ENCODE results near the gene ALOX15B. TPM values are rescaled to one million over a fixed set of nuclear protein-coding genes. Genes with fewer than 3 reads are reported as not detected.

The ALOX15B gene
- total and polyA plus RNA-seq, 2 of the 13 experiments (the other 11 are each of a cell fraction or from before 2014, with no cell fraction given), result not detected

GRCh38 chr17:8032442-8032841 is 6.4 kb upstream of the ALOX15B start:
- ChIA-PET CTCF (ENCODE audit: low intra/inter-chr PET ratio, low total read pairs) (no interaction called here), POLR2A (interaction anchor here (1.9 kb wide), 1 partner anchor 24 kb away, joined by 6 read pairs; no protein-coding TSS in a partner anchor)
- Histone ChIP-seq H3K4me2 (ENCODE audit: low read depth, low read length) (no peak overlapping the region), H3K4me1 (ENCODE audit: insufficient read depth, low read length) (peaks cover 19% of the 10 kb centered on the region), H3K27ac (ENCODE audit: extremely low read length, insufficient read depth, low read length) (no peak overlapping the region), H4K20me1 (ENCODE audit: insufficient read depth, low read length) (no peaks in the 10 kb centered on the region), H3K9ac (ENCODE audit: insufficient read depth, low read depth, low read length) (no peak overlapping the region), H3K79me2 (ENCODE audit: insufficient read depth, low read length) (no peaks in the 10 kb centered on the region), H3K27me3 (ENCODE audit: control insufficient read depth in 1 of 2, insufficient read depth in 2 of 2, low read length in 2 of 2) (peaks cover 1 to 17% of the 10 kb centered on the region in 2 experiments; a peak in 2 of 5 replicates), H3K9me3 (ENCODE audit: low read length) (no peaks in the 10 kb centered on the region), H2AFZ (ENCODE audit: low read length) (no peak overlapping the region), H3K4me3 (replicated peaks in 1 of 3; ENCODE audit: insufficient read depth in 1 of 3, low read depth in 2 of 3, low read length in 3 of 3) (no peak overlapping the region), H3K36me3 (replicated peaks in 1 of 2; ENCODE audit: control insufficient read depth in 1 of 2, insufficient read depth in 2 of 2, low read length in 2 of 2) (no peaks in the 10 kb centered on the region)
- no TSS peak for BruUV-seq (replicated peaks)
- FAIRE-seq (no peak), DNase-seq (ENCODE audit: low spot score) (no peak), ATAC-seq (no peak)
- WGBS (ENCODE audit: low lambda C conversion rate), result 45% methylated on average over 2 of the region's 2 CpGs
- no peak for TF ChIP-seq POGZ (CRISPR knock-in tag; IDR thresholded peaks at IDR 0.05)
- TF ChIP-seq ZBTB26 (CRISPR knock-in tag; IDR thresholded peaks at IDR 0.05; ENCODE audit: borderline replicate concordance), result no peak
- no peak for TF ChIP-seq PRDM4 (CRISPR knock-in tag; IDR thresholded peaks at IDR 0.05; ENCODE audit: borderline replicate concordance)
- no peak for TF ChIP-seq KDM2A (CRISPR knock-in tag; IDR thresholded peaks at IDR 0.05; ENCODE audit: borderline replicate concordance, low read depth)
- TF ChIP-seq ZNF414 (CRISPR knock-in tag; IDR thresholded peaks at IDR 0.05), result no peak
- no peak for TF ChIP-seq ZNF713 (CRISPR knock-in tag; IDR thresholded peaks at IDR 0.05)
- TF ChIP-seq REL (CRISPR knock-in tag; conservative IDR thresholded peaks at IDR 0.05), result no peak
- TF ChIP-seq AHDC1 (CRISPR knock-in tag; IDR thresholded peaks at IDR 0.05; ENCODE audit: borderline replicate concordance), result no peak
- TF ChIP-seq MZF1 (CRISPR knock-in tag; IDR thresholded peaks at IDR 0.05; ENCODE audit: borderline replicate concordance), result no peak
- no peak for TF ChIP-seq ZGPAT (CRISPR knock-in tag; IDR thresholded peaks at IDR 0.05)
- TF ChIP-seq ZNF782 (CRISPR knock-in tag; IDR thresholded peaks at IDR 0.05; ENCODE audit: borderline replicate concordance), result no peak
- no peak for TF ChIP-seq ZNF790 (CRISPR knock-in tag; IDR thresholded peaks at IDR 0.05; ENCODE audit: borderline replicate concordance)
- in situ Hi-C loops (cut with HindIII; ENCODE audit: extremely low pct_ligation_motif_present, low pct_unique_long_range_greater_than_20kb) (no loop called here), intact Hi-C loops (cut with micrococcal nuclease; ENCODE audit: unreplicated experiment) (no loop called here)
